ENCODE data around the gene DLL1. TPM values are rescaled to one million over a fixed set of nuclear protein-coding genes. Genes with fewer than 3 reads are reported as not detected.
A peak's percentile ranks its signal among the peaks of the same experiment; 100 is the strongest.
"Not testable (repeated sequence)": the region's sequence is repeated elsewhere in the genome, so short reads cannot be mapped to it uniquely, and the experiment has no call there.

Gene DLL1
- total and polyA plus RNA-seq, 7 donors: 1.5 to 5.3 (median 2.9) TPM

- Histone ChIP-seq H3K4me1 (peaks cover 20% of the 10 kb centered on the region), H3K36me3 (ENCODE audit: insufficient read depth in 1 of 2, low read depth in 1 of 2) (no peaks in the 10 kb centered on the region), H3K4me3 (no peak overlapping the region), H3K27ac (no peak overlapping the region), H3K27me3 (ENCODE audit: insufficient read depth in 3 of 3, low read length in 2 of 3) (no peaks in the 10 kb centered on the region), H3K9me3 (no peaks in the 10 kb centered on the region)
- DNase-seq (peak; percentile 4 to 44), ATAC-seq (no peak)
- no peak for TF ChIP-seq CTCF (IDR thresholded peaks at IDR 0.05)
- 91 to 94% (median 93%) methylated on average over 22 of the region's 22 CpGs for WGBS, 3 donors
- intact Hi-C loops (cut with DNase I): no loop called here
Observed at GRCh38 chr6:170268216-170269129, 22.4 kb downstream of the DLL1 start.

GRCh38 chr6:170267688-170268087 lies 23.2 kb downstream of the DLL1 start:
- 69 to 93% (median 70%) methylated on average over 14 of the region's 14 CpGs for WGBS, 3 donors
- H3K27ac ChIP-seq: no peak overlapping the region
- peaks cover 20% of the 10 kb centered on the region for H3K4me1 ChIP-seq
- H3K36me3 ChIP-seq (ENCODE audit: insufficient read depth in 1 of 2, low read depth in 1 of 2): no peaks in the 10 kb centered on the region
- intact Hi-C loops (cut with DNase I): no loop called here
- no peak overlapping the region for H3K4me3 ChIP-seq
- no peak for TF ChIP-seq CTCF (IDR thresholded peaks at IDR 0.05)
- no peaks in the 10 kb centered on the region for H3K27me3 ChIP-seq (ENCODE audit: insufficient read depth in 3 of 3, low read length in 2 of 3)
- H3K9me3 ChIP-seq: no peaks in the 10 kb centered on the region
- ATAC-seq: no peak
- peak in 1 of 2 donors; percentile 5 for DNase-seq

DNA sequence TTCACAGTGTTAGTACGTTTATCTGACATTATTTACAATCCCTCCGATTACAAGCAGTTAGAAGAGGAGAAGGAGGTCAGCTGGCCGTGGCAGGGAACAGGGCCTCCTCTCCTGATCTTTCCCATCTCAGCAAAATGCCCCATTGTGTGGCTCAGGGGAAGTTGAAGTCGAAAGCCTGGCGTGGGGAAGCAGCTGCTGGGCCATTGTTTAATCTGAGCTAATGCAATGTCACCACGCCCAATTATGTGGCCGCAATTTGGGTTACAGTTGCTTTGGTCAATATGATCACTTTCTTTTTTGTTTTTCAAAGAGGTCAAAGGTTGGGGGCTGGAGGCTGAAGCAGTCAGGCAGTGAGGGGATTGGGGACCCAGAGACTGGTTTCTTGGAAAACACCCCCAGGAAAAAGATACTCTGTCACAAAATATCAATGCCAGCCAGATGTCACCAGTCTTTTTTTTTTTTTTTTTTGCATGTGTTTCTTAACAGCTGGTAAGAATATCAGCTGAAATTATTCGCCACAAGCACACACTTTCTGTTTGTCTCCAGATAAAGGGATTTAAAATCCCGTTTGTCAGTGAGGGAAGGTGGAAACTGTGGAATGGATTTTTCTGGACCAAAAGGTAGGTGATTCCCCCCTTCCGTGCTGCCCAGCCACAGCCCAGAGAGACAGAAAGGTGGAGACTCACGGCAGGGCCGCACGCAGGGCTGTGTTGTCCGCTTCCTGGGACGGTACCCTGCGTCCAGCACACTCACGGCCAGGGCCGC lies 24.6 kb downstream of the DLL1 start:
- ATAC-seq (peak in 2 of 4 donors; percentile 7 to 36), DNase-seq (no peak)
- Histone ChIP-seq H3K36me3 (ENCODE audit: insufficient read depth in 1 of 2, low read depth in 1 of 2) (no peaks in the 10 kb centered on the region), H3K4me3 (peak overlapping the region; percentile 46), H3K9me3 (no peaks in the 10 kb centered on the region), H3K27me3 (ENCODE audit: insufficient read depth in 3 of 3, low read length in 2 of 3) (no peaks in the 10 kb centered on the region), H3K4me1 (peaks cover 20% of the 10 kb centered on the region), H3K27ac (peak overlapping the region; percentile 73)
- TF ChIP-seq CTCF (IDR thresholded peaks at IDR 0.05): no peak
- 51 to 61% (median 55%) methylated on average over 15 to 18 of the region's 18 CpGs for WGBS, 3 donors
- intact Hi-C loops (cut with DNase I): no loop called here

- peak; percentile 76 to 90 for DNase-seq
- 18 to 28% (median 22%) methylated on average over 22 of the region's 22 CpGs for WGBS, 3 donors
- H3K4me3 ChIP-seq: peak overlapping the region; percentile 46
Observed at GRCh38 chr6:170265655-170266054, 25.2 kb downstream of the DLL1 start.

GRCh38 chr6:170264644-170265043 lies 26.2 kb downstream of the DLL1 start:
- WGBS, 3 donors: 92 to 96% (median 94%) methylated on average over 12 of the region's 12 CpGs
- ATAC-seq; intact Hi-C loops (cut with DNase I); H3K36me3 ChIP-seq (ENCODE audit: insufficient read depth in 1 of 2, low read depth in 1 of 2); H3K27me3 ChIP-seq (ENCODE audit: insufficient read depth in 3 of 3, low read length in 2 of 3); H3K27ac ChIP-seq; H3K9me3 ChIP-seq; H3K4me3 ChIP-seq; DNase-seq: not testable (repeated sequence)
- H3K4me1 ChIP-seq: peaks cover 16% of the 10 kb centered on the region

More at GRCh38 chr6:170265655-170266054, 25.2 kb downstream of the DLL1 start:
- Histone ChIP-seq H3K9me3 (no peaks in the 10 kb centered on the region), H3K4me1 (peaks cover 20% of the 10 kb centered on the region), H3K27ac (peak overlapping the region; percentile 73), H3K36me3 (ENCODE audit: insufficient read depth in 1 of 2, low read depth in 1 of 2) (no peaks in the 10 kb centered on the region), H3K27me3 (ENCODE audit: insufficient read depth in 3 of 3, low read length in 2 of 3) (no peaks in the 10 kb centered on the region)
- intact Hi-C loops (cut with DNase I): no loop called here
- TF ChIP-seq CTCF (IDR thresholded peaks at IDR 0.05): peak; percentile 14
- peak; percentile 94 to 98 (median 96) for ATAC-seq

All from psoas muscle (tissue), 8 donors.